CD4-positive, alpha-beta memory T cell (primary cell): ENCODE measurements around the gene SS18L1. TPM values are rescaled to one million over a fixed set of nuclear protein-coding genes. Genes with fewer than 3 reads are reported as not detected.
A peak's percentile ranks its signal among the peaks of the same experiment; 100 is the strongest.

Source experiments
- CTCF ChIA-PET: fragments of 350-600 bp; sonication (Branson Sonifier 250); formaldehyde crosslinking; loops from one replicate; lab custom pipeline; 2021; ENCODE audit warnings: inconsistent platforms; ENCODE audit not compliant: partially characterized antibody; lab: Charles Lee
- POLR2A ChIA-PET: fragments of 350-600 bp; sonication (Branson Sonifier 250); formaldehyde crosslinking; loops from one replicate; lab custom pipeline; 2021; ENCODE audit not compliant: partially characterized antibody; lab: Charles Lee
- DNase-seq, 5 donors: peaks; one replicate each; pipeline versions ENCODE4 v3.0.0 to v3.0.0-alpha.2; 2020 to 2022; ENCODE audit warnings: mixed read lengths in 1 of 5
- H3K27ac ChIP-seq: one replicate; pipeline ENCODE4 v1.7.0; 2013; ENCODE audit warnings: low read depth, low read length
- H3K27me3 ChIP-seq: 2 replicates; pipeline ENCODE4 v1.7.0; 2013; ENCODE audit warnings: mild to moderate bottlenecking, low read length, moderate library complexity; ENCODE audit not compliant: insufficient read depth
- H3K36me3 ChIP-seq: 2 replicates; pipeline ENCODE4 v1.7.0; 2013; ENCODE audit warnings: mild to moderate bottlenecking, low read length, moderate library complexity; ENCODE audit not compliant: insufficient read depth
- H3K4me1 ChIP-seq: 2 replicates; pipeline ENCODE4 v1.7.0; 2013; ENCODE audit warnings: mild to moderate bottlenecking, low read length, moderate library complexity; ENCODE audit not compliant: insufficient read depth
- H3K4me3 ChIP-seq, 2 donors: one replicate each; pipeline ENCODE4 v1.7.0; 2013; ENCODE audit warnings: low read length in 2 of 2, mild to moderate bottlenecking in 1 of 2
- H3K9me3 ChIP-seq, 2 donors: one replicate each; pipeline ENCODE4 v1.7.0; 2013; ENCODE audit warnings: low read length in 2 of 2, control low read depth in 1 of 2; ENCODE audit not compliant: control insufficient read depth in 1 of 2
- H3K27ac Mint-ChIP-seq, 7 donors: one replicate each; pipeline ENCODE4 v1.8.0; 2020 to 2021; ENCODE audit warnings: mixed read lengths in 7 of 7, mild to moderate bottlenecking in 6 of 7, inconsistent platforms in 3 of 7, moderate library complexity in 3 of 7
- H3K27me3 Mint-ChIP-seq, 2 donors: one replicate each; pipeline ENCODE4 v1.8.0; 2020 to 2021; ENCODE audit warnings: mixed read lengths in 2 of 2
- H3K36me3 Mint-ChIP-seq, 2 donors: one replicate each; pipeline ENCODE4 v1.8.0; 2020 to 2021; ENCODE audit warnings: mixed read lengths in 2 of 2, inconsistent platforms in 1 of 2, mild to moderate bottlenecking in 1 of 2
- H3K4me1 Mint-ChIP-seq, 4 donors: one replicate each; pipeline ENCODE4 v1.8.0; 2020 to 2021; ENCODE audit warnings: mixed read lengths in 4 of 4, mild to moderate bottlenecking in 1 of 4
- H3K4me3 Mint-ChIP-seq, 8 donors: one replicate each; pipeline ENCODE4 v1.8.0; 2020 to 2021; ENCODE audit warnings: mixed read lengths in 8 of 8, mild to moderate bottlenecking in 7 of 8, moderate library complexity in 6 of 8, inconsistent platforms in 3 of 8
- H3K9me3 Mint-ChIP-seq, 8 donors: one replicate each; pipeline ENCODE4 v1.8.0; 2020 to 2021; ENCODE audit warnings: mixed read lengths in 8 of 8, mild to moderate bottlenecking in 5 of 8, inconsistent platforms in 3 of 8, moderate library complexity in 1 of 8
- intact Hi-C: fragments of 100-400 bp; cut with micrococcal nuclease; formaldehyde crosslinking; loops from one replicate; pipeline ENCODE4 v1.15.1; 2023
- polyA plus RNA-seq, 2 donors: library from polyadenylated mRNA; unstranded; fragments of 300-500 nt; fragmentation: Illumina TruSeq; gene quantifications; one replicate each; pipeline ENCODE4 v1.2.3, GENCODE V29; 2021
- total RNA-seq, 2 experiments: library from RNA; stranded (reverse); gene quantifications; one replicate each; pipeline ENCODE4 v1.2.3, GENCODE V29; 2021

The SS18L1 gene
- total and polyA plus RNA-seq, 4 experiments from 2014 or later: 0.71 to 24.8 (median 12.0) TPM

GRCh38 chr20:62230696-62231095, 87.1 kb downstream of the SS18L1 start:
- H3K4me3 Mint-ChIP-seq: no peak overlapping the region
- peaks cover 0 to 3% of the 10 kb centered on the region in 2 donors for H3K27me3 Mint-ChIP-seq
- Histone ChIP-seq H3K36me3 (no peaks in the 10 kb centered on the region), H3K4me1 (no peaks in the 10 kb centered on the region), H3K9me3 (no peaks in the 10 kb centered on the region), H3K27ac (no peak overlapping the region), H3K27me3 (no peaks in the 10 kb centered on the region), H3K4me3 (no peak overlapping the region)
- ChIA-PET CTCF (no interaction called here), POLR2A (no interaction called here)
- no peaks in the 10 kb centered on the region for H3K9me3 Mint-ChIP-seq
- peak in 1 of 5 donors; percentile 30 for DNase-seq
- intact Hi-C loops: no loop called here
- H3K36me3 Mint-ChIP-seq: no peaks in the 10 kb centered on the region
- peaks cover 0 to 2% (median 0%) of the 10 kb centered on the region in 4 donors for H3K4me1 Mint-ChIP-seq
- no peak overlapping the region for H3K27ac Mint-ChIP-seq

GRCh38 chr20:62231292-62231691, 87.7 kb downstream of the SS18L1 start:
- H3K36me3 Mint-ChIP-seq: no peaks in the 10 kb centered on the region
- intact Hi-C loops: no loop called here
- no peaks in the 10 kb centered on the region for H3K9me3 ChIP-seq
- H3K4me1 Mint-ChIP-seq: peaks cover 0 to 2% (median 0%) of the 10 kb centered on the region in 4 donors
- H3K27me3 ChIP-seq: no peaks in the 10 kb centered on the region
- no peak overlapping the region for H3K27ac ChIP-seq
- H3K4me1 ChIP-seq: no peaks in the 10 kb centered on the region
- no peak overlapping the region for H3K27ac Mint-ChIP-seq
- ChIA-PET CTCF (no interaction called here), POLR2A (no interaction called here)
- H3K36me3 ChIP-seq: no peaks in the 10 kb centered on the region
- no peak overlapping the region for H3K4me3 ChIP-seq
- no peak overlapping the region for H3K4me3 Mint-ChIP-seq
- no peaks in the 10 kb centered on the region for H3K9me3 Mint-ChIP-seq
- DNase-seq: peak in 1 of 5 donors; percentile 17
- H3K27me3 Mint-ChIP-seq: peaks cover 0 to 3% of the 10 kb centered on the region in 2 donors

Other genes starting within 250 kb of the SS18L1 start
- gene TAF4, start 77.9 kb upstream of the SS18L1 start, total RNA-seq: 10 to 100 TPM; 32.7 to 33.1 TPM
- gene TAF4, start 77.9 kb upstream of the SS18L1 start, polyA plus RNA-seq: 1 to 10 TPM in 1 of 2 donors, under 1 TPM in 1; 0.54 to 2.3 TPM
- gene LSM14B, start 21.3 kb upstream of the SS18L1 start, total RNA-seq: 10 to 100 TPM; 48.5 to 50.3 TPM
- gene LSM14B, start 21.3 kb upstream of the SS18L1 start, polyA plus RNA-seq: 1 to 10 TPM in 1 of 2 donors, under 1 TPM in 1; 0.78 to 1.2 TPM
- 100 to 1,000 TPM; 182 to 190 TPM for gene PSMA7, start 375 bp upstream of the SS18L1 start, total RNA-seq
- 100 to 1,000 TPM; 437 to 598 TPM for gene PSMA7, start 375 bp upstream of the SS18L1 start, polyA plus RNA-seq
- 10 to 100 TPM; 48.5 to 50.7 TPM for gene MTG2, start 39.3 kb downstream of the SS18L1 start, total RNA-seq
- gene MTG2, start 39.3 kb downstream of the SS18L1 start, polyA plus RNA-seq: 10 to 100 TPM; 15.9 to 23.9 TPM
- not detected for gene HRH3, start 76.5 kb downstream of the SS18L1 start, total RNA-seq
- gene HRH3, start 76.5 kb downstream of the SS18L1 start, polyA plus RNA-seq: not detected
- gene OSBPL2, start 94.8 kb downstream of the SS18L1 start, total RNA-seq: 10 to 100 TPM; 76.2 to 84.4 TPM
- gene OSBPL2, start 94.8 kb downstream of the SS18L1 start, polyA plus RNA-seq: 10 to 100 TPM; 14.8 to 22.0 TPM
- gene ADRM1, start 159.2 kb downstream of the SS18L1 start, total RNA-seq: 10 to 100 TPM; 59.4 to 62.2 TPM
- gene ADRM1, start 159.2 kb downstream of the SS18L1 start, polyA plus RNA-seq: 100 to 1,000 TPM in 1 of 2 donors, 10 to 100 TPM in 1; 95.8 to 102 TPM
- under 1 TPM in 1 of 2 experiments, not detected in 1; 0.49 TPM for gene LAMA5, start 223.5 kb downstream of the SS18L1 start, total RNA-seq
- gene LAMA5, start 223.5 kb downstream of the SS18L1 start, polyA plus RNA-seq: not detected
- 1,000 to 10,000 TPM; 3,142 to 3,368 TPM for gene RPS21, start 243.3 kb downstream of the SS18L1 start, total RNA-seq
- gene RPS21, start 243.3 kb downstream of the SS18L1 start, polyA plus RNA-seq: 1,000 to 10,000 TPM; 1,968 to 2,753 TPM